ENCODE data around the gene CHMP1B. TPM values are rescaled to one million over a fixed set of nuclear protein-coding genes. Genes with fewer than 3 reads are reported as not detected.
A peak's percentile ranks its signal among the peaks of the same experiment; 100 is the strongest.

Gene CHMP1B
- total and polyA plus RNA-seq, 9 of the 15 experiments (the other 6 are each of a cell fraction or from before 2014, with no cell fraction given), result 12.3 to 29.9 (median 19.0) TPM

- TF ChIP-seq SMAD4 (CRISPR knock-in tag; conservative IDR thresholded peaks at IDR 0.05) (peak; percentile 45), DLX4 (CRISPR knock-in tag; IDR thresholded peaks at IDR 0.05) (no peak), ZBTB26 (CRISPR knock-in tag; IDR thresholded peaks at IDR 0.05) (no peak), POLR2G (IDR thresholded peaks at IDR 0.05; ENCODE audit: low read depth, low read length) (peak; percentile 69), ZNF589 (CRISPR knock-in tag; IDR thresholded peaks at IDR 0.05; ENCODE audit: low read depth) (no peak), ZBTB5 (IDR thresholded peaks at IDR 0.05) (no peak), GABPB1 (CRISPR knock-in tag; IDR thresholded peaks at IDR 0.05) (no peak), CCAR2 (IDR thresholded peaks at IDR 0.05; ENCODE audit: low read depth, low read length) (no peak), TRIM28 (IDR thresholded peaks at IDR 0.05) (no peak), FOXJ3 (CRISPR knock-in tag; IDR thresholded peaks at IDR 0.05) (no peak), RAD21 (CRISPR knock-in tag; conservative IDR thresholded peaks at IDR 0.05 in 1 of 2, IDR thresholded peaks at IDR 0.05 in 1 of 2) (no peak), ZNF431 (CRISPR knock-in tag; IDR thresholded peaks at IDR 0.05) (no peak), NCOA6 (IDR thresholded peaks at IDR 0.05) (no peak), ZNF224 (CRISPR knock-in tag; IDR thresholded peaks at IDR 0.05) (no peak), CEBPG (CRISPR knock-in tag; IDR thresholded peaks at IDR 0.05) (peak; percentile 78), CEBPG (tag; conservative IDR thresholded peaks at IDR 0.05 in 1 of 2, IDR thresholded peaks at IDR 0.05 in 1 of 2) (peak in 1 of 2 experiments; percentile 35; a peak in 2 of 4 replicates)
Observed at GRCh38 chr18:11849841-11850634, 1.2 kb upstream of the CHMP1B start (continued).
